Stimulated activated CD8-positive, alpha-beta memory T cell treated with anti-CD3 and anti-CD28 coated beads, Interleukin-15, amount 100 ng/mL, for 1 hour (primary cell): ENCODE data around the gene IMMP2L.
"Not testable (repeated sequence)": the region's sequence is repeated elsewhere in the genome, so short reads cannot be mapped to it uniquely, and the experiment has no call there.

Source experiments
- DNase-seq: peaks from one replicate; pipeline ENCODE4 v3.0.0-alpha.2; 2020; ENCODE audit warnings: low read depth

Gene IMMP2L

DNA sequence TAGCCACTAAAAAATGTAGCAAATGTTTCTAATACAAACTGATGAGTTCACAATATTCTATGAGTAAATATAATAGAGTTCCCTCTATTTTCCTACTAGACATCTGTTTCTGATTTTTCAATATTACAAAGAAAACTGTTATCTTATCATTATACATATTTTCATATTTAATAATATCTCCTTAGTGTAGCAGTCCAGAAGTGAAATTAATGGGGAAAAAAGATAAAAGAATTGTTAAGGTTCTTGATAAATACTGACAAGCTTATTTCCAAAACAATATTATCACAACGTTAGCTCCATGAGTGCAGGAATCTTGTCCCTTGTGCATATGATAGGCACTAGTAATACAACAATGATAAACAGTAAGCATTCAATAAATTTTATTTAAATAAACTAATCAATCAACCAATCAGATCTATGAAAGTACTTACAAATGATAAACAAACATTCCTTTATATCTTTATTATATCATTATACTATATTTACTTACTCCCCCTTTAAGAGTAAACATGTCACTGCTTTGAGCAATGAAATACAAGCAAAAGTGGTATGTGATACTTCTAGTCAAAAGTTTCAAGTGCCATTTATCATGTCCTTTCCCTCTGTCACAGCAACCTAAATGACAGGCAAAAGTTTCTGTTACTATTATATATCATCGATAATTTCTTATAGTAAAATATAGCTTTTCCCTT is 103.1 kb downstream of the IMMP2L start:
- no peak for DNase-seq

DNA sequence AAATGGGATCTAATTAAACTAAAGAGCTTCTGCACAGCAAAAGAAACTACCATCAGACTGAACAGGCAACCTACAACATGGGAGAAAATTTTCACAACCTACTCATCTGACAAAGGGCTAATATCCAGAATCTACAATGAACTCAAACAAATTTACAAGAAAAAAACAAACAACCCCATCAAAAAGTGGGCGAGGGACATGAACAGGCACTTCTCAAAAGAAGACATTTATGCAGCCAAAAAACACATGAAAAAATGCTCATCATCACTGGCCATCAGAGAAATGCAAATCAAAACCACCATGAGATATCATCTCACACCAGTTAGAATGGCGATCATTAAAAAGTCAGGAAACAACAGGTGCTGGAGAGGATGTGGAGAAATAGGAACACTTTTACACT is 111.6 kb downstream of the IMMP2L start:
- not testable (repeated sequence) for DNase-seq

DNA sequence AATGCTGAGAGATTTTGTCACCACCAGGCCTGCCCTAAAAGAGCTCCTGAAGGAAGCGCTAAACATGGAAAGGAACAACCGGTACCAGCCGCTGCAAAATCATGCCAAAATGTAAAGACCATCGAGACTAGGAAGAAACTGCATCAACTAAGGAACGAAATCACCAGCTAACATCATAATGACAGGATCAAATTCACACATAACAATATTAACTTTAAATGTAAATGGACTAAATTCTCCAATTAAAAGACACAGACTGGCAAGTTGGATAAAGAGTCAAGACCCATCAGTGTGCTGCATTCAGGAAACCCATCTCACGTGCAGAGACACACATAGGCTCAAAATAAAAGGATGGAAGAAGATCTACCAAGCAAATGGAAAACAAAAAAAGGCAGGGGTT is 114.8 kb downstream of the IMMP2L start:
- not testable (repeated sequence) for DNase-seq

DNA sequence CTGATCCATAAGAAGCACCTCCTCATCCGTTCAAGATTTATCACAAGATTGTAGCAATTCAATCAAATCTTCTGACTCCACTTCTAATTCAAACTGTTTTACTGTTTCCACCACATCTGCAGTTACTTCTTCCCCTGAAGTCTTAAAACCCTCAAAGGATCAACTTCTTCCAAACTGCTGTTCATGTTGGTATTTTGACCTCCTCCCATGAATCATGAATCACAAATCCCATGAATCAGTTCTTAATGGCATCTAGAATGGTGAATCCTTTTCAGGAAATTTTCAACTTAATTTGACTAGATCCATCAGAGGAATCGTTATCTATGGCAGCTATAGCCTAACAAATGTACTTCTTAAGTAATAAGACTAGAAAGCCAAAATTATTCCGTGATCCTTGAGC is 122.3 kb downstream of the IMMP2L start:
- no peak for DNase-seq

DNA sequence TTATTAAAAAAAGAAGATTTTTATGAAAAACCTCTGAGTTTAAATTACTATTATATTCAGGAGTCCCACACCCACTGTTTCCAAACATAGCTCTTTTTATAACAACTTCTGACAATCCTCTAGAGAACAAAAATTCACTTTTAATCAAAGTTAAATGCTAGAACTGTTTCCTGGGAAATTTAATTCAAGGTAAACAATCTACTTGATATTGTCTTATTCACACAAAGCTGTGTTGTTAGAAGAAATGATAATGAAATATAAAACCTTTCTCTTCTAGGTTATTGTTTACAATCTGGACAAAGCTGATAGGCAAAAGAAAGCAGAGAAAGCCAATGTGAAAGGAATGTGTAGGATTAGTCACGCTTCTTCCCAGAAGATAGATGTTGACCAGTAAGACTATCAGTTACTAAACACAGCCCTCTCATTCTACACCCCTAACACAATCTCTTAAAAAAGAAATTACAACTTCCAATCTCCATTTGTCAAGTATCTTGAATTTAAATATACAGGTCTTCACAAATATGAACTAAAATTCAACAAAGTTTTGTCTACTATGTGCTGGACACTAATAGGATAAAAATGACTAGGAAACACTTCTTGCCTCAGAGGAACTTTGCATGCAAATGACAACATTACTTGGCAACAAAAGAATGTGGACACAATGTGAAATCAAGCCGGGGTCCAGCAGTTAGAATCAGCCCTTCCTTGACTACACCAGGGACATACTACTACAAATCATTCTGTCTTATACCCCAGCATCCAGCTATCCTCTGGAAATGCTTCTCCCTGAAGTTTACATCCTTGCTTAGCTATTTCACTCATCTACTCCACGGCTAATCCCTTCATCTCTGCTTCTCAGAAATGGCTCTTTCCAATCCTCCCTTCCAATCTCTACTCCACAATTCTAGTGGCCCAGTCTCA is 123.7 kb downstream of the IMMP2L start:
- DNase-seq: no peak

DNA sequence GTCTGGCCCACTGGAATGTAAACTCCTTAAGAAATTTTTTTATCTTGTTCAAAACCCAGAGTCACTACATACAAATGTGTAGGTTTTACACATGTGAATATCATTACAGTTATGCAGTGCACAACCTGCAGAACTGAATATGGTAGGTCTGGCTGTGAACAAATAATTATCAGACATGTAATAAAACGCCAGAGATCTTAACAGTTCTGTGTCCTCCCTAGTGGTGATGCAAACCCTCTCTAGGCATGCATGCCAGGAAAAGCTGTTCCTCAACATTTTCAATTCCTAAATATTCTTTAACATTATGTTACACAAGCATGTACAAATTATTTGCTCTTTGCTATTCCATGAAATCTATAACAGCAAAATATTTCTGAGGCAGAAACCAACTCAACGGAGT is 124.6 kb downstream of the IMMP2L start:
- DNase-seq: no peak

DNA sequence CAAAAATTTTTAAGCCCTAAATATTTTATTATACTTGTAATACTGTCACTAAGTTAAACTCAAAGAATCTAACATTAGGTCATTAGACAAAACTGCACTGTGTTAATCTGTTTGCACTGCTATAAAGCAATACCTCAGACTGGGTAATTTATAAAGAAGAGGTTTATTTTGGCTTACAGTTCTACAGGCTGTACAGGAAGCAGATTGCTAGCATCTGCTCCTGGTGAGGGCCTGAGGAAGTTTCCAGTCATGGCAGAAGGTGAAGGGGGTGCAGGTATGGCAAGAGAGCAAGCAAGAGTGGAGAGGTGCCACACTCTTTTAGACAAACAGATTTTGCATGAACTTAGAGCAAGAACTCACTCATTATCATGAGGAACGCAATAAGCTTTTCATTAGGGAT is 125.7 kb downstream of the IMMP2L start:
- DNase-seq: no peak

DNA sequence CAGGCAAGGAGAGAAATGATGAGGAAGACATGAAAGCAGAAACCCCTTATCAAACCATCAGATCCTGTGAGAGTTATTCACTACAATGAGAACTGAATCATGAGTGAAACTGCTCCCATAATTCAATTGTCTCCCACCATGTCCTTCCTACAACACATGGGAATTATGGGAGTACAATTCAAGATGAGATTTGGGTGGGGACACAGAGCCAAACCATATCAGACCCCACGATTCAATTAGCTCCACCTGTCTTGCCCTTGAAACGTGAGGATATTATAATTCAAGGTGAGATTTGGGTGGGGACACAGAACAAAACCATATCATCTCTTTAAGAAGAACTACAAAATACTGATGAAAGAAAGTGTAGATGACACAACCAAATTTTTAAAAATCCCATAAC is 128.9 kb downstream of the IMMP2L start:
- no peak for DNase-seq

DNA sequence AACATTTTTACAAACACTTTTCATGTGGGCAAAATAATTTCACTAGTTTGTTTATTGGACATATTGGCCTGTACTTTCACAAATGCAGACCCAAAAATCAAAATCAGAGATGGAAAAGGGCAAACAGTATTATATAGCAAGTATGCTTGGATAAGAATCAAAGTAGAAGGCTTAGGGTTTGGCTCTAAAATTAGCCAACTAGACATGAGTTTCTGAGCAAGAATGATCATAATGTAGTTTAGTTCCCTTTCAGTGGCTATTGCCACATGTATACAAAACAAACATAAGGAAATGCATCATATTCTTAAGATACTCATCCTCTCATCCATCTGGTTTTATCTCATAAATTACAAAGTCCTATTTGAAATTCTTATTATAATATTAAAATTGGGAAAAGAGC is 132.5 kb downstream of the IMMP2L start:
- no peak for DNase-seq

DNA sequence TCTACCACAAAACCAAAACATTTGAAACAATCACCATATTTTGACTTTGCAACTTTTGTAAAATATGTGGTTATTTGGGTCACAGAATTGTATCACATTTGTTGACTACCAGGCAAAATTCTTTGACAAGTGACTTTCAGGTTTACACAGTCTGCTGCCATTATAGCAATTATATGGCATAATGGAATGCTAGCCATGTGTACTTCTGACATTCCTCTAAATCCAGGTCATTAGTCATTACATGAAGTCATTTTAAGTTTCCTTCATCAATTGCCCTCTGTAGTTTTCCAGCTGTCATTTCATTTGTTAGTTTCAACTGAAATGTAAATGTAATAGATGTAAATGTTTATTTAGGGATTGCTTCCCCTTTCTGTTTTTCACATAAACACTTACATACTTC is 137.5 kb downstream of the IMMP2L start:
- DNase-seq: no peak

DNA sequence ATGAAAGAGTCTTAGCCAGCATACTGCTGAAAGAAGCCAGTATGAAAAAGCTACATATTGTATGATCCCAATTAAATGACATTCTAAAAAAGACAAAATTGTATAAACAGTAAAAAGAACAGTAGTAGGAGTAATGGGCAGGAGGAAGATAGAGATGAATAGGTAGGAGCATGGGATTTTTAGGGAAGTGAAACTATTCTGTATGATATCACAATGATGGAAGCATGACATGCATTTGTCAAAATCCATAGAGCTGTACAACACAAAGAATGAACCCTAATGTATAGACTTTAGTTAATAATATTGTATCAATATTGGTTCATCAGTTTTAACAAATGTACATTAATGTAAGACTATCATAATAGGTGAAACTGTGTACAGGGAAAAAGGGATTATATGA is 147.9 kb downstream of the IMMP2L start:
- no peak for DNase-seq

DNA sequence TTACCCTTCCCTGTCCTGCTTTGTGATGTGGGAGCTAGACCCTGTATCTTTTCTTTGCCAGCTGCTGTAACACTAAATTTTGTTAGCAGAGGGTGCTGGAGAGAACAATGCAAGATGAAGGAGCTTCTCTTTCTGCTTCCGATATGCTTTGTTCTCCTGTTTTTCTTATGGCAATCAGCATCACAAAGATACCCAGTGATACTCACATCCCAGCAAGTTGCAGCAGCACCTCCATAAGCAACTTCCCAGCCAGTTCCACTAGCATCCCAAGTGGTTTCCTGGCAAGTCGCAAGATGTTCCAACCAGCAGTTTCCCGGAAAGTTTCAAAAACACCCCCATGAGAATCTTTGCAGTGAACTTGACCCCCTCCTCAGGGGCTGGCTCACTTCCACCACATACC is 148.6 kb downstream of the IMMP2L start:
- DNase-seq: no peak

DNA sequence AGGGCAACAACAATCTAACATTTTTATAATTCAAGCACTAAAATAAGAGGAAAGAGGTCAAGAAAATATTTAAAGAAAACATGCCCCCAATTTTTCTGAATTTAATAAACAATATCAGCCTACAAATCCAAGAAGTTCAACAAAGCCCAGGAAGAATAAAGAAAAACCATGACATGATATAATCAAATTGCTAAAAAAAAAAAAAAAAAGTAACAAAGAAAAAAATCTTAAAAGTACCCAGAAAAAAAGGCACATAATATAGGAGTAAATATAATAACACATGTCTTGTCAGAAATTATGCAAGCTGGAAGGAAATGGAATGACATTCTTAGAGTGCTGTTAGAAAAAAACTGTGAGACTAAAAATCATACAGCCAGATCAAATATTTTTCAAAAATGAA is 151.4 kb downstream of the IMMP2L start:
- DNase-seq: no peak

DNA sequence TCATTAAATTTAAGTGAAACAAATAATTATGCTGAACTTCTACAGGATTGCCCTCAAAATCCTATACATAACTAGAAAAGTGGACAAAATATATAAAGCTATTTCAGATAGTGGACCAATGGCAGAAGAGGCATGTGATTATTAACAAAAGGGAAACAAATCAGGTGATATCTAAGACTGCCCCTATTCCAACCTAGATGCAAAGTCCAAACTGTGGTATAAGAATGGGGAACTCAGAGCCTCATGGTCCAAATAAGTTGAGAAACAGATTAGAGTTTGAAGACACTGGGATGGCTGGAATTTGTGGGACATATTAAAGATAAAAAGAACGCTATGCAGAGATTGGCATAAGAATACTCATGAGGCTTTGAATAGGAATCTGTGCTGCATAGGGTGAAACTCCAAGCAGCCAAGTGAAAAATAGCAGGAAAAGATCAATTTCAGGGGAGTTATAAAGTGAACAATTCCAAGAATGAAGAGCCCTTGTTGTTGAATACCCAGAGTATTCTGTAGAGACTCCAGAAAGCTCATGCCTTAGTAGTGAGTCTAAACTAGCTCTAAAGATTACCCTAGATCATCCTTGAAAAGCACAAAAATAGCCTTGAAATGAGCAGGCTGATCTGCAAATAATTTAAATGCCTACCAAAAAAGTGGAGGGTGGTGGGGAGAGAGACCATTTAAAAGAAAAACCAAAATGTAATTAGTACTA is 152.4 kb downstream of the IMMP2L start:
- DNase-seq: no peak

DNA sequence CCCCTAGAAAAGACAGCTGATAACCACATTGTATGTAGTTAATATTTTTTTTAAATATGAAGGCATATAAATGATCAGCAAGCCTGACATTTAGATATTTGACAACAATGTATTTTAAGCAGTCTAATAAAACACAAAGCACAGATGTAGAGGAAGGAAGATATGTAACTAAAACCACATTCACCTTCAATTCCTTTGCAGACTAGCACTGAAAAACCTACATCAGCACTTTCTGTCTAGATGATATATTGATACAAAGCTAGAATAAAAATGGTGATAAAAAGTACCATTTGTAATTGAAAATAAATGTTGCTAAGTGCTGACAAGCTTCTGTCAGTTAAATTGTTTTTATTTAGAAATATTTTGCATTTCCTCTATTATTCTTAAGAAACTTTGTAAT is 153.6 kb downstream of the IMMP2L start:
- no peak for DNase-seq

DNA sequence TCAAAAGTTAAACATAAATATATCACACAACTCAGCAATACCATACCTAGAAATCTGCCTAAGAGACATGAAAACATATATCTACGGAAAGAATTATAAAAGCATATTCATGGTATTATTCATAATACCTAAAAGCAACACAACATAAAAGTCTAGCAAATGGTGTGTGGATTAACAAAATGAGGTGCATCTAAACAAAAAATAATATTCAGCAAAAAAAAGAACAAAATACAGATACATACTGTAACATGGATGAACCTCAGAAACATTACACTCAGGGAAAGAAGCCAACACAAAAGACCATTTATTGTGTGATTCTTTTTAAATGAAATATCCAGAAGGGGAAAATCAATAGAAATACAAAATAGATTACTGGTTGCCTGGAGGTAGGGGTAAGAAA is 155.0 kb downstream of the IMMP2L start:
- DNase-seq: no peak

DNA sequence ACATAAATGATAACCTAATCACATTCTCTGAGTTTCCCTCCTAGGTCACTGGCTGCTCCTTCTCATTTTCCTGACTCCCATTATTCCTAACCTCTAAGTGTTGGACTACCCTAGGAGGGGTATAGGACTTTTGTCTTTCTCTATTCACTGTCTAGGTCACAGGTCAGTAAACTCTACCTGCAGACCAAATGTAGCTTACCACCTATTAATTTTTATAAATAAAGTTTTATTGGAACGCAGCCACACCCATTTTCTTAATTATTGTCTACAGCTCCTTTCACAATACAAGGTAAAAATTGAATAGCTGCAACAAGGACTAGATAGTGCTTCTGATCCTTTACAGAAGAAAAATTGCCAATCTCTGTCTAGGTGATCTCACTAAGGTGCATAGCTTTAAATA is 156.7 kb downstream of the IMMP2L start:
- no peak for DNase-seq

DNA sequence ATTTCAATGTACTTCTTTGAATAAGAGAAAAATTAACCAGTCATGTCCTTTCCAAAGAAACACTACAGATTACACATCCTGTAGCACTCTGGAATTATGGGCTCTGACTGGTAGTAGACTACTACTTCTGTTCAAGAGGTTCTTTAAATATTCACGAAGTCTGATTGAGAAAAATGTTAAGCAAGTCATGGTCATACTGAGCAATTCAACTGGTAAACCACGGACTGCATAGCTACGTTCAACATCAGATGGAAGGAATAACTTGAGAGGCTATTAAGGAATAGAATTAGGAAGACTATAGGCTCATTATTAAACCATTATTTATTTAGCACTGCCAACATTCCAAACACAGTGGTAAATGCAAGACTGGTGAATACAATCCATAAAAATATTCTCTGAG is 160.8 kb downstream of the IMMP2L start:
- no peak for DNase-seq

DNA sequence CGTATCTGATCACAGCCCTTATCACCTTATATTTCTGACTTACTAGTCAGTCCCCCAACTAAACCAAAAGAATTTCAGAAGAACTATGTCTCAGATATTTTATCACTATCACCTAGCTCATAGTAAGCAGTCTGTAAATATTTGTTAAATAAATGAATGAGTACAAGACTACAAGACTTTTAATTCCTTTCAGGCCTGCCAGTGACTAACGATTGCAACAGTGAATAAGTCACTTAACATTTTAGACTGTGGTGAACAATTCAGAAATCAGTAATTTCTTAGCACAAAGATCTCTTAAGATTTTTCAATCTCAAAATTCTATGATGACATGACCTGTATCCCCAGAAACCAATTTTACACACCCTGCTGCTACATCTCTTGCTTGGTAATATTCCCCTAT is 162.2 kb downstream of the IMMP2L start:
- no peak for DNase-seq

DNA sequence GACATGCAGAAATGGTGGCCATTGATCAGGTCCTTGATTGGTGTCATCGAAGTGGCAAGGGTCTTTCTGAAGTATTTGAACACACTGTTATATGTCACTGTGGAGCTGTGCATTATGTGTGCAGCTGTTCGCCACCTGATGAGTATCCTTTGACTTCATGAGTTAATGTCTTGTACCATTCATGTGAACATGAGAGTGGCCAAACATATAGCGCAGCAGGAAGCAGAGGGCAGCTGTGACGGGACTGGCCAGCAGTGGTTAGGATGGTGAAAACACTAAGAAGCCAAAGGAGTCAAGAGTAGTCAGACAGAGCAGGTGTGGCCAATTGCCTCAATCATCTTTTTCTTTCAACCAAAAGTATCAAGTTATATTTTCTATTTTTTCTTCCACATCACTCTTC is 167.4 kb downstream of the IMMP2L start:
- DNase-seq: no peak

DNA sequence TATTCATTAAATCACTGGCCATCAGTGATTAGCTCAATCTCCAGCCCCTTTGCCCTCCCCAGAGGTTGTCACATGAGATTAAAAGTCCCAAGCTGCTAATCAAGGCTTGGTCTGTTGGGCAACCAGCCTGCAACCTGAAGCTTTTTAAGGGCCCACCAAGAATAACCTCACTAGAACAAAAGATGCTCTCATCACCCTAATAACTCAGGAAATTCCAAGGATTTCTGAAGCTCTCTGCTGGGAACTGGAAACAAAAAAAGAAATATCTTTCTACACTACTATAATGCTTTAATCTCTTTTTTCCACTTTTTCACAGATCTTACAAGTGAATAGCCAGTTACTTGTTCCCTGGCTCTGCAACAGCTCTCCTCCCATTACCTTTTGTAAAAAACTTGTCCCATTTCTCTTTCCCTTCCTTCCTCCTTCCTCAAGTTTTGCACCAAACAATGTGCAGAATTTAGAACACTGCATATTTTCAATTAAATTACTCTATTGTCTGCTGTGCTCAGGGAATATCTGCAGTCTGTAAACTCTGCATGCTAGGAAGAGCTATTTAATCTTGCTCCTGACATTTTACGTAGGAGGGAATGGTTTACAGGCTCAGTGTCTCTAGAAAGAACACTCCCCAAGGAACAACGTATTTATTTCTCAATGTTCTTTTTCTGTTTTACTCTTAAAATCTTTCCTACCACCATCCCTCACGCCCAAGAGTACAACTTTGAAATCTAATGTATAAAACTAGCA is 169.1 kb downstream of the IMMP2L start:
- DNase-seq: no peak

DNA sequence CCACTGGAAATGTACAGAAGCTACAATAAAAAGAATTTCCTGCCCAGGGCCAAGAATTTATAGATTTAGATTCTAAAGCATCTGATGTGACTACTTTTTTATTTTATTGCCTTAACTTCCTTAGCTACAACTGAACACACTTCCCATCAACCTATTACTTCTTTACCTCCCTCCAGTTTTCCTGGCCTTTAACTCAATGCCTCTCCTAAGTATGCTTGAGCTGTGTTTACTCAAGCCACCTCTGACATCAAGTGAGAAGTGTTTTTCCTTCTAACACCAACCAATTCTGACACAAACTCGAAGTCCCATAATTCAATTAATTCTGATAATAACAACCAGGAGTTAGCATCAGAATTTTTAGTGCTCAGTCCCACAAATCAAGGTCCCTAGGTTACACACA is 170.0 kb downstream of the IMMP2L start:
- no peak for DNase-seq
